ENCODE results near the gene VGLL2.
"Not testable (repeated sequence)": the region's sequence is repeated elsewhere in the genome, so short reads cannot be mapped to it uniquely, and the experiment has no call there.

Gene VGLL2, protein sequence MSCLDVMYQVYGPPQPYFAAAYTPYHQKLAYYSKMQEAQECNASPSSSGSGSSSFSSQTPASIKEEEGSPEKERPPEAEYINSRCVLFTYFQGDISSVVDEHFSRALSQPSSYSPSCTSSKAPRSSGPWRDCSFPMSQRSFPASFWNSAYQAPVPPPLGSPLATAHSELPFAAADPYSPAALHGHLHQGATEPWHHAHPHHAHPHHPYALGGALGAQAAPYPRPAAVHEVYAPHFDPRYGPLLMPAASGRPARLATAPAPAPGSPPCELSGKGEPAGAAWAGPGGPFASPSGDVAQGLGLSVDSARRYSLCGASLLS

GRCh38 chr6:117265410-117266256 is at the start of gene VGLL2:
Gene VGLL2, plus strand, starts transcription at chr6:117265558. Its CDS starts 206 bp downstream, at chr6:117265764.
- no peak for DNase-seq (ENCODE audit: low read depth, low spot score)

GRCh38 chr6:117222861-117223260 is 42.5 kb upstream of the VGLL2 start:
- no peak for DNase-seq (ENCODE audit: low read depth, low spot score)

- no peak for DNase-seq (ENCODE audit: low read depth, low spot score)
Observed at GRCh38 chr6:117226778-117227177, 38.6 kb upstream of the VGLL2 start.

DNA sequence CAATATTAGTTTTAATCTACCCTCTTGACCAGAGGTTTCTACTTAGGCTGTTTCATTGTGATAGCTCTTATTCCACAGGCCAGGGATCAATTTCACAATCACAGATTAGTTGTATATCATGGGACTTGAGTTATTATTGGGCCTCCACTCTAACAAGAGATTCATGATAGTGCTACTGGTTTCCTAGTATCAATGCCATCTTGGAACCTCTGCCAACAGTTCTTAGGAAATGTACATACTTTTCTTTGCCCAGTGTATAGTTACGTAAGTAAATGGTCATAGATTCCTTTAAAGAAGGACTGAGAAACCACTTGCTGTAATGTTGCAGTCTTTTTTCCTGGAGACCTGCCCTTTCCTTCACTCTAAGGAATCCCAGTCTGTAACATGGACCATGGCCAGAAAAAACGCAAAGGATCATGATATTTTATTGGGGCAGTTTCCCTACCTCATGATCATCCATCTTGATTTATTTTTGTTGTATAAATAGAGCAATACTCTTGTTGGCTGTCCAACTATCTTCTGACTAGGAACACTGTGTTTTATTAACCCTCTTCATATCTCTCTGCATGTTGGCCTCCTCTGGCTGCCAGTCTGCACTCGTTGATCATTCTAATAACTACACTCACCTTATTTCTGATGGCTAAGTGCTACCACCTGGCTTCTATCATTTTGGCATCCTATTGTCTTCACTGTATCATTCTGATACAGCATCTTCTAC is 38.0 kb upstream of the VGLL2 start:
- no peak for DNase-seq (ENCODE audit: low read depth, low spot score)

DNA sequence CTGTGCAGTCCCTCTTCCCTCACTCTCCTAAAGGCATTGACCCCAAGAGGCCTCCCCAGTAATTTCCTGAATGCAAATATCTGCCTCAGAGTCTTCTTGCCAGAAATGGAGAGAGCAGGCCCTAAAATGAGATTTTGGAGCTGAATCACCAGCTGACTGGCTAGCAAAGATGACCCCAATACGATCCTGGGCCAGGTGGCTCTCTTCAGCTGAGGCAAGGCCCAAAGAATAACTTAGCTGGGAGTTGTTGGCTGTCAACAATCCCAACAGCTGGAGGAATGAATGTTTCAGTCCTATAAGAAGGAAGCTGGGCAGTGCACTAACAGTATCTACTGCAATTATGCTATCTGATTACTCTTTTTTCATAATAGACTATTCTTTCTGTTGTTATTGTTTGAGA is 37.2 kb upstream of the VGLL2 start:
- DNase-seq (ENCODE audit: low read depth, low spot score): no peak

GRCh38 chr6:117229870-117230269 is 35.5 kb upstream of the VGLL2 start:
- no peak for DNase-seq (ENCODE audit: low read depth, low spot score)

DNA sequence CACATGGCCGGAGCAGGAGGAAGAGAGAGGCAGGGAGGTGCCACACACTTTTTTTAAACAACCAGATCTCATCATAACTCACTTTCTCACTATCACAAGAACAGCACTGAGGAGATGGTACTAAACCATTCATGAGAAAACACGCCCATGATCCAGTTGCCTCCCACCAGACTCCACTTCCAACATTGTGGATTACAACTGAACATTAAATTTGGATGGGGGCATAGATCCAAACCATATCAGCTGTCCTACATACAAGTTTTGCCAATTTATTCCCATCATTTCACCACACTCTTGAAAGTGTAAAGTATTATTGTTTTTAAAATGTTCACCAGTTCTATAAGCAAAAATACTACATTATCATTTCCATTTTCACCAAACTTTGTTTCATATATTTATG is 33.9 kb upstream of the VGLL2 start:
- no peak for DNase-seq (ENCODE audit: low read depth, low spot score)

- DNase-seq (ENCODE audit: low read depth, low spot score): no peak
Observed at GRCh38 chr6:117232196-117232595, 33.2 kb upstream of the VGLL2 start.

GRCh38 chr6:117233145-117233544 is 32.2 kb upstream of the VGLL2 start:
- DNase-seq (ENCODE audit: low read depth, low spot score): no peak

DNA sequence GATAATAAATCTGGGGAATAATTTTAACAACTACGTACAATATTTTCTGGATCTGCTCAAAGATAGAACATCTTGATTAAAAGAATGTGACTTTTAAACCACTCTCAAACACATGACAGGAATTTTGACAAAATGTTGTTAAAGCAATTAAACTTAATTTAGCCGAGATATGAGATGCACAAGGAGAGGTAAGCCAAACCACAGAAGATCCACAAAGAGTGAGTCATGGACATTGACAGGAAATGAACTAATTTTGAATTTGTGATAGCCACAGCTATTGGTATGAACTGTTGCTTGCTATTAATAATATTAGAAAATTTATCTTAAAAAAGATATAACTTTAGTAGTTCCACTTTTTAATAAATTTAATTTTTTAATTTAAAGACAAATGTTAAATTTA is 27.8 kb upstream of the VGLL2 start:
- DNase-seq (ENCODE audit: low read depth, low spot score): no peak

- not testable (repeated sequence) for DNase-seq (ENCODE audit: low read depth, low spot score)
Observed at GRCh38 chr6:117244571-117244970, 20.8 kb upstream of the VGLL2 start.

DNA sequence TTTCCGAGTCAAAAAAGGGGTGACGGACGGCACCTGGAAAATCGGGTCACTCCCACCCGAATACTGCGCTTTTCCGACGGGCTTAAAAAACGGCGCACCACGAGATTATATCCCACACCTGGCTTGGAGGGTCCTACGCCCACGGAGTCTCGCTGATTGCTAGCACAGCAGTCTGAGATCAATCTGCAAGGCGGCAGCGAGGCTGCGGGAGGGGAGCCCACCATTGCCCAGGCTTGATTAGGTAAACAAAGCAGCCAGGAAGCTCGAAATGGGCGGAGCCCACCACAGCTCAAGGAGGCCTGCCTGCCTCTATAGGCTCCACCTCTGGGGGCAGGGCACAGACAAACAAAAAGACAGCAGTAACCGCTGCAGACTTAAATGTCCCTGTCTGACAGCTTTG is 20.4 kb upstream of the VGLL2 start:
- not testable (repeated sequence) for DNase-seq (ENCODE audit: low read depth, low spot score)

- DNase-seq (ENCODE audit: low read depth, low spot score): no peak
Observed at GRCh38 chr6:117253785-117254184, 11.6 kb upstream of the VGLL2 start.

GRCh38 chr6:117262799-117263198 is 2.6 kb upstream of the VGLL2 start:
- no peak for DNase-seq (ENCODE audit: low read depth, low spot score)

GRCh38 chr6:117263353-117263927 is 1.9 kb upstream of the VGLL2 start:
- DNase-seq (ENCODE audit: low read depth, low spot score): no peak

GRCh38 chr6:117264369-117264691 is 1.0 kb upstream of the VGLL2 start:
- no peak for DNase-seq (ENCODE audit: low read depth, low spot score)

DNA sequence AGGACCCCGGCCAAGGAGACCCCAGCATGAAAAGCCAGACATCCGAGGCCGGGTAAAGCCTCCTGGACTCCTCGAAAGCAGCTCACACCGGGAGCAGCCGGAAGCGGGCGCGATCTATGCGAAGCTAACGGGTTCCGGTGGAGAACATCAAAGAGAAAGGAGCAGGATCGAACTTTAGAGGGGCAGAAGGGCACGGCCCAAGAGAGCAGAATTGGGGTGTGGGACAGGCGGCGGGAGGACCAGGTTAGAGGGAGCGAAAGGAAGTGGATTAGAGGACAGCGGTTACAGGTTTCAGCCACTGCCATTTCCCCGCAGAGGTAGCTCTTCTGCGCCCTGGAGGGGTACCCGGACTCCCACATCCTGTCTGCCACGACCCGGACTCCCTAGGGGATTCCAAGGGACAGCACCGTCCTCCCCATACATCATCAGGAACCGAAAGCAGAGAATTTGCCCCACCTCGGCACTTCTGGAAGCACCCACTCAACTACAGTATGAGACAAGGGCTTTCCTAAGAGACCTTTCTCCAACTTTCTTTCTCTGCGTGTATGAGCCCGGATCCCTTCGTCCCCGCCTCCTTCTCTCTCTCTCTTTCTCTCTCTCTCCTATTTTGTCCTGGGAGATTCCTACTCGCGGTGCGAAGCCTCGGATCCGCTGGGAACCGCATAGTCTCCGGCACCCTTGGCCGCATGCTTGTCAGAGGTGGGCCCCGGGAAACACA is 507 bp upstream of the VGLL2 start:
- no peak for DNase-seq (ENCODE audit: low read depth, low spot score)

DNA sequence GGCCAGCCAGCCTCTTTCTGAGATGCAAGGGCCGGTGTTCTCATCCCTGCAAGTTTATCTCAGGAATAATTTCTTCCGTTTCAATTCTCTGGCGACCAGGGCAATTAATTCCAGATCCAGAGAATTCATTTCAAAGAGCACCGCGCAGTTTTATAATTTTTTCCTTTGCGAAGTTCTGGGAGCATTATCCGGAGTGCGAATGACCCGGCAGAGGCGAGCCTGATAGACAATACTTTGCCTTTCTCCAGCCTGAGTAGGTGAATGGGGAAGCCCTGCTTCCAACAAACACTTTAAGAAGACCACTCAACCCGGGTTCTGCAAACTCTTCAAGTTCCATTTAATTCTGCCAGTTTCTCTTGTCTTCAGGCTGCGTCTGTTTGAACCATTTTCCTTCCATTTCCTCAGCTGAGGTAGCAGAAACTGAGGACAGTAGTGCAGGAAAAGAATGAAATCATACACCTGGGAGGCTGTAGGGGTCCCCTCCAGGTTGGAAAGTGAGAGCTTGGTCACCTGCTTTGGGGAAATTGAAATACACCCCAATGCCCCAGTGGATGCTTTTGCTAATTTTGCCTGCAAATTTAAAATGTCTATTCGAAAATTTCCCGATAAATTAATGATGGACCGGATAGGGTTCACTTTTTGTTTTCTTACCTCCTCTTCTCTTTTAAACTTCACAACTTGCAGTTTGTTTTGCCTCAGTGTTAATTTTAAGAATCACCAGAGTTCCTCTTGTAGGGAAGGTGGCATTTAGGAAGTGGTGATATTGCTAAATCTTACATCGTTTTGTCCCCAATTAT is 1.1 kb downstream of the VGLL2 start:
- DNase-seq (ENCODE audit: low read depth, low spot score): no peak

DNA sequence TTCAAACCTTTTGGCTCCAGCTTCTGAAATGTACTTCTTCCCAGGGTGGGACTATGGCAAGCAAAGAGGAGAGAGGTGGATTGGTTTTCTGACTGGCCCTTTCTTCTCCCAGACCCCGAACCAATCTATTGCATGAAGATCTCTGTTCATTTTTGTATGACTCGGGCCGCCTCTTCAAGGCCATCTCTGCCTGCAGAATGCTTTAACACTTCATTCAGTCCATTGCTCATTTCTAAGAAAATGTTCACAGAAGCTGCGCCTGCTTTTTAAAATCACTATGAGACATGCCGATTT is 1.6 kb downstream of the VGLL2 start:
- no peak for DNase-seq (ENCODE audit: low read depth, low spot score)

DNA sequence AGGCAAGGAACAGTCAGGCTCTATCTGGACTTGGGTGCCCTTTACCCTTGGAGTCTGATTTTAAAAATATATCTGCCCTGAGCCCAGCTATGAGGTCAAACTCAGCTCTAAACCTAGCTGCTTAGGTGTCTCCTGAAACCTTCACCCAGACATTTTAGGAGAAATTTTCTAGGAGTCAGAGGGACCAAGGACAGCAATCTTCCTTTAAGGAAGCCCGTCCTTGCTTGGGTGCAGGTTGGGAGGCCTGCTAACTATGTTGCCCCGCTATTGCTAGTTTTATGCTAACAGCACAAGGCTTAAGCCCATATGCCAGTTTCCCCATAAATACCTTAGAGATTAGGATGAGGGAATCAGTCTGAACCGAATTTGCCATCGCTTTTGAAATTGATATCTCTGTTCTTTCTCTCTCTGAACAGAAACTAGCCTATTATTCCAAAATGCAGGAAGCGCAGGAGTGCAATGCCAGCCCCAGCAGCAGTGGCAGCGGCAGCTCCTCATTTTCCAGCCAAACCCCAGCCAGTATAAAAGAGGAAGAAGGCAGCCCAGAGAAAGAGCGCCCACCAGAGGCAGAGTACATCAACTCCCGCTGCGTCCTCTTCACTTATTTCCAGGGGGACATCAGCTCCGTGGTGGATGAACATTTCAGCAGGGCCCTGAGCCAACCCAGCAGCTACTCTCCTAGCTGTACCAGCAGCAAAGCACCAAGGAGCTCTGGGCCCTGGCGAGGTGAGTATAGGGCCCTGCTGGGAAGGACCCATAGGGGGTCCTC is 2.6 kb downstream of the VGLL2 start:
- DNase-seq (ENCODE audit: low read depth, low spot score): no peak
